GM21367 (cell line): ENCODE measurements around the gene CARD9.
A peak's percentile ranks its signal among the peaks of the same experiment; 100 is the strongest.
"Not testable (repeated sequence)": the region's sequence is repeated elsewhere in the genome, so short reads cannot be mapped to it uniquely, and the experiment has no call there.

Experiments
- ATAC-seq: cut with Tn5 transposase; IDR thresholded peaks from one replicate; pipeline ENCODE4 v1.9.1; 2021; ENCODE audit not compliant: unreplicated experiment

The CARD9 gene

DNA sequence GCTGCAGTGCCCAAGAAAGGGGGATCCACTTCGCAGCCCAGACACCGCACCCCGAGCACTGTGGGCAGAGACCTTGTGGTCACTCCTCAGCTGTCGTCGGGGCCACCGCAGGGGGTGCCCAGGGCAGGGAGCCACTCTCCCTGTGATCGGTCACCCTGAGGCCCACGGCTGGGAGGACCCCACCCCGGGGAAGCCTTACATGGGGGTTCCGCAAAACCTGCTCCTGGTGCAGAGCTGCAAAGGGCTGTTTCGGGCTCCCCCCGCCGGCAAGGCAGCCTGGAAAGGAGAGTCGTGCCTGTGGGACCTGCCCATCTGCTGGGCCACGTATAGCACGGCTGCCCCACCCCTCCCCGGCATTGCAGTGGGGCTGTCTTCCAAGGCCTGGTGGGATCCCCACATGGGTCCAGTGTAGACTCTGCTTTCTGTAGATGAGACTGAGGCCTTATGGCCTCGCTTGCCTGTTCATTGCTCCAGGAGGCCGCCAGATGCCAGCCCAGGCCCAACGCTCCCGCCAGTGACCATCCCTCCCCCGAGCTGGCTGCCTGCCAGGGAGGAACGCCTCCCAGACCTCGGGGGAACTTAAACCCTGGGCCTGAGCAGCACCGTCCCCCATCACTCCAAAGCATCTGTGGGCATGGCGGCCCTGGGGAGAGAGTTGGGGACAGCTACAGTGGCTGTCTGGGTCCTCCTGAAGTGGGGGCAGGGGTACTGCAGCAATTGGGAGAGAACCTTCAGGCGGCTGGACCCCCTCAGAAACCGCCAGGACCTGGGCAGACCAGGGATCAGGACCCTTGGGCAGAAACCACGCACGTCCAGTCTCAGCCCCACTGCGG, 8.3 kb downstream of the CARD9 start:
- ATAC-seq = no peak

DNA sequence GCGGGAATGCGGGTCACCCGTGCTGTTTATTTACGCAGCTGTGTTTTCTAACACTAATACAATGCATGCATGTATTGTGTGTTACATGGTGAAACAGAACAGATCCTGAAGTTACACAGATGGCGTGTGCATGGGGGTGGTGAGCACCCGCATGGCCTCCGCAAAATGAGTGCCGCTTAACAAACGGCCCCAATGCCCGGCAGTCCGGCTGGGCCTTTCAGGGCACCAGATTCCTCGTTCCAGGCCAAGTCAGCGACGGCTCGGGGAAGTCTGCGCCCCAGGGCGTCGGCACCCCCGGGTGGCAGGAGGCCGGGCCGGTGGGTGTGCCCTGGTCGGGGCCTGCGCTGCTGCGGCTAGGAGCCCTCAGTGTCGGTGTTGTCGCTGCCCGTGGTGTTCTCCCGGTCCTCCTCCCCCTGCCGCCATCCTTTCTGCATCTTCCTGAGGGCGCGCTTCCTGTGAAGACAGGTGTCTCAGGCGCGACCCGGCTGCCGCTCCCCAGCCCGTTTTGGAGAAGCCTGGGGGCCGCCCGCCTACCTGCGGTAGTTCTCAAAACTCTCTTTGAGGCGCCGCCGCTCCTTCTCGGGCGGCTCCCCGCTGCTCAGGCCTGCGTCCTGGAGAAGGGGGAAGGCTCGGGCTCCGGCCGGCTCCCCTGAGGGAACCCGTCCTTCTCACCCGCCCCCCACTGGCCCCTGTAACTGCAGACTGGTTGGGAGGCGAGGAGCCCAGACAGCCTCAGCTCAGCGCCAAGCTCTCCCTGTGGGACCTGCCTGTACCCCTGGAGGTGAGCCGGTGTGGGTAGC, 9.3 kb downstream of the CARD9 start:
- no peak for ATAC-seq

DNA sequence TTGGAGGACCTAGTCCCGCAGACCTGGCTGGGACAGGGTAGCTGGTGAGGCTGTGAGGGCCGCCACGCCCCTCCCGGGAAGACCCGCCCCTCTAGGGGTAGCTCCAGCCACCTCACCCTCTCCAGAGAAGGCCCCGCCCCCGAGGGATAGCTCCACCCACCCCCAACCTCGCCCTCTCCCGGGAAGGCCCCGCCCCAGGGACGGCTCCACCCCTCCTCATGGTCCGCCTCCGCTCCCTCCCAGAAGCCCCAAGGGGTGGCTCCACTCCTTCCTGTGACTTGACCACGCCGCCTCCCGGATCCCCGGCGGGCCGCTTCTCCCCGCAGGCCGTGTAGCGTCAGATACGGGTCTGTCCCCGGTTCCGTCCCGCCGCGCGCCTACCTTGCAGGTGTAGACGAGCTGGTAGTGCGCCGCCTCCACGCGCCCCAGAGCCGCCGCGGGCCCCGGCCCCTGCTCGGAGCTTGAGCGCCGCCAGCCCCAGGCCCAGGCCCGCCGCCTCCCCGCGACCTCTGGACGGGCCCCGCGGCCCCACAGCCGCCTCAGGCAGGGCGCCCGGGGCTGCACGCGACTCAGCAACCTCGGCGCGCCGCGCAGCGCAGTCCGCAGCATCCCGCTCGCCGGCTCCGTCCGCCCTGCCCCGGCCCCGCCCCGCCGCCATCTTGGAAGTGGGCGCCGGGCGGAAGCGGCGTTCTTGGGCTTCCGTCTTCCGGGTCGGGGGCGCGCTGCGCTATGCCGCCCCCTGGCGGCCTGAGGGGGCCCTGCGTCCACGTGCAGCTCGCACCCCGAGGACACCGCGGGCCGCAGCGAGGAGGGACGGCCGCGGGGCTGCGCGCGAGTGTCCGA, 10.1 kb downstream of the CARD9 start, which contains the start of gene DNLZ:
Gene DNLZ, minus strand, starts transcription at position 639 of the 843 bp plus-strand sequence. Its CDS starts 30 bp downstream, at position 609.
- peak; percentile 61 for ATAC-seq

DNA sequence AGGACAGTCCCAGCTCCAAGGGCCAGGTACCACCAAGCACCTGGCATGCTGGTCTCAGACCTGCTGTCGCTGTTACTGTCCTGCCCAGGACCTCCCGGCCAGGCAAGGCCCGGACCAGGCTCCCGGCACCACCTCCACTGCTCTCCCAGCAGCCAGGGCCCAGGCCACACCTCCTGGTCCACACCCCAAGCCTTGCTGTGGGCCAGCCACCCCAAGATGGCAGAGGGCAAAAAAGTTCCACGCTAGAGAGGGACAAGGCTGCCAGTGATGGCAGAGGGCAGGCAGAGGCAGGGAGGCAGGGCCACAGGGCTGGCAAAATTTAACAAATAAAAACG, 11.1 kb downstream of the CARD9 start:
- no peak for ATAC-seq

DNA sequence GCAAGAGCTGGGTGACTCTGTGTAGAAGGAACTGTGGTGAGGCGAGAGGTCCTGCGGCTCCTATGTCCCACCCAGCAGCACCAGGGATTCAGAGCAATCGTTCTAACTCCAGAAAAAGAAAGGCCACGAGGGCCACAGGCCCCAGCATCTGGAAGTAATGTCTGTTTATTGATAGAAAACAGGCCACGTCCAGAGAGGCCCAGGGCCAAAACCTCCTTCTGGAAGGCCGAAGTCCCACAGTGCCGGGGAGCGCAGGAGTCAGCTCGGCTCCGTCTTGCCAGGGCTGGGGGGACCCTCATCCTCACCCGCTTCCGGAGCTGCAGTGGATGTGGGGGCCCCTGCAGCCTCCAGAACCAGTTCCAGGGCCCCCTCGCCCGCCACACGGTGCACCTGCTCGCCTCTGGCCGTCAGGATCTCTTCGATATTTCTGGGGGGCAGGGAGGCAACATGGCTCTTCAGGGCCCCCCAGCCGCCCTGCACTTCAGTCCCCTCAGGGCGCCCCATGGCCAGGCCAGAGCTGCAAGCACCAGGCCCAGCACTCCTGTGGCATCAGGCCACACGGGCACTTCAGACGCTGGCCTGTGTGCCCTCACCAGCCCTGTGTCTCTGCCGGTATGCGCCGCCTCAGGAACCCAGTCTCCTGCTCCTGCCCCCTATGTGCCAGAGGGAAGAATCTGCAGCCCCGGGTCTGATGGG, 11.6 kb downstream of the CARD9 start:
- no peak for ATAC-seq

DNA sequence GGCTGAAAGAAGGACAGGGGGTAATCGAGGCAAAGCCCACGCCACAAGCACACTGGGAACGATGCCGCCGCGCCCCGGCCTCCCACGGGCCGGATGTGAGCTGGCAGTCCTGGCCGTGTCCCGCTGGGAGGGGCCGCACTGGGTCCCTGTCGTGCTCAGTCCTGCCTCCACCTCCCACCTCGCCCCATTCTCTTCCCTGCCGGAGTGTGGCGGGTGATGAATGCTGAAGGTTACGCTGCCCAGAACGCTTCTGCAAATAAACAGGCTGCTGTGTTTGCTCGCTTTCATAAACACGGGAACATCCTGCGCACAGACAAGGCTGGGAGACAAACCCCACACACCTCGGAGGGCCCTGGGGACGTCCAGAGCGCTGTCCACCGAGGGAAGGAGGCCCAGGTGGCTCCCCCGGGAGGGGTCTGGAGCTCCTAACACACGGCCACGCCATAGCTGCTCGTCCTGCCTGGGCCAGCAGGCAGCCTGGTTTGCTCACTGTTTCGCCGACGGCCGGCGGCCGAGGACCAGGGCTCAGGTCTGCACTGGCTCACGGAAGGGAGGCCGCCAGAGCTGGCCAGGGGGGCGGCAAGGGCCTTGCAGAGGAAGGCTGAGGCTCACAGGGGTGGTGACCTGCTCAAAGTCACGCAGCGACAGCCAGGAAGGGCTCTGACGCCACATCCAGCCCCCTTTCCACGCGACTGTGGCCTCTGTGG, 12.3 kb downstream of the CARD9 start:
- no peak for ATAC-seq

DNA sequence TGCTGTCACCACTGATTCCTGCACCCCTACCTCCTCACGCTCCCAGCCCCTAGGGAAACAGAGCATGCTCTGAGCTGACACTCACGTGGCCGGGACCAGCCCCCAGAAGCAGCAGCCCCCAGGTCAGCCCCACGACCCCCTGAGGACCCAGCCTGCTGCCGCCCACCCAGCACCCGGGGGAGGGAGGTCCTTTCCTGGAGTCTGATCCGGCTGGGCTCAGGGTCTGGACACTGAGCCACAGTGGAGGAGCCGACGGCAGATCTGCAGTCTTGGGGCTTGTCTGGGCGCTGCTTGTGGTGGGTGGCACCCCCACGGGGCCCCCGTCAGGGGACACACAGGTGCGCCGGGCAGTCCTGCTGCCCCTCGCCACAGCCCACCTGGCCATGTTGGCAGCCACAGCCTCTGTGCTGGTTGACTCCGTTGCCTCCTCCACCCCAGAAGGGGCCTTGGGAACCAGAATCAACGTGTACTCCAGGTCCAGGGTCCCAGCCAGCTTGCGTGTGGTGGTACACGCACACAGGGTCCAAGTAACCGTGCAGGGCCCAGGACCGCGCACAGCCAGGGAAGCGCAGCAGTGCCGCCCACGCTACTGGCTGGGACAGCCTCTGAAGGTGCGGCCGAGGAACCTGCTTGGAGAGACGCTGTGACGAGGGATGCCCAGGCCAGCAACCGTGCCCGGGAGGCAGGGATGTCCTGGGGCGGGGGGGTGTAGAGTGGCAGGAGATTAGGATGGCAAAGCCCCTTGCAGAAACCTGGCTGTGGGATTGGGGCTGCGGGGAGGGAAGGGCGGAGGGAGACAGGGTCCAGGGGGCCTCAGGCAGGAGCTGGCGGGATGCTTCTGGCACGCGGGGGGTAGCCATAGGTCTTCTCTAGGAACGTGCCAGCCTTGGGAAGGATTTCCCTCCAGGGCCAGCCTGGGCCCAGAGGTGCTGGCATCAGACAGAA, 13.4 kb downstream of the CARD9 start:
- no peak for ATAC-seq

DNA sequence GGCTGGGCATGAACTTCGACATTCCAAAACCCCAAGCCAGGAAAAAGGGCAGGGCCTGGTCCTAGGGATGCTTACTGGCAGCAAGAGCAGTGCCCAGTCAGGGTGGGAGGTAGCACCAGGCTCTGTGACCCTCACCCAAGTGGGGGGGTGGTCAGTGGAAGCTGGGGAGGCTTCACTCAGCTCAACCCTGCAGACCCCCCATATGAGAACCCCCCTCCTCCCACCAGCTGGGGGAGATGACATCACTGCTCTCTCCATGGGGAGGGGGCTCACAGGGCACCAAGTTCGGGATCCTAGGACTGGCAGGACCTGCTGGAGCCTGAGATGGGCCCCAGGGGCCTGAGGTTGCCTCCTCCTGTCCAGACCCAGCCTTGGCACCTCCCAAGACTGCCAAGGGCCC, 14.6 kb downstream of the CARD9 start:
- no peak for ATAC-seq

DNA sequence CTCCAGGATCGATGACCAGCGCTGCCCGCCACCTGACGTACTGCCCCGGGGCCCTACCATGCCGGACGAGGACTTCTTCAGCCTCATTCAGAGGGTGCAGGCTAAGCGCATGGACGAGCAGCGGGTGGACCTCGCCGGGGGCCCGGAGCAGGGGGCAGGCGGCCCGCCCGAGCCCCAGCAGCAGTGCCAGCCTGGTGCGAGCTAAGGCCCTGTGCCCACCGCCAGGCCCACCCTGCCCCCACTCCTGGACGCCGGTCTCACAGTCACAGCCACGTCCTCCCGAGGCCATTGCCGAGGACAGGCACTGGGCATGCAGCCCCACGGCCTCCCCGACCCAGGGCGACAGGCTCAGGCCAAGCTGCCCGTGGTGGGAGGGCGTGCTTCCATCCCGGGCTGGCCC, 15.5 kb downstream of the CARD9 start:
- no peak for ATAC-seq

DNA sequence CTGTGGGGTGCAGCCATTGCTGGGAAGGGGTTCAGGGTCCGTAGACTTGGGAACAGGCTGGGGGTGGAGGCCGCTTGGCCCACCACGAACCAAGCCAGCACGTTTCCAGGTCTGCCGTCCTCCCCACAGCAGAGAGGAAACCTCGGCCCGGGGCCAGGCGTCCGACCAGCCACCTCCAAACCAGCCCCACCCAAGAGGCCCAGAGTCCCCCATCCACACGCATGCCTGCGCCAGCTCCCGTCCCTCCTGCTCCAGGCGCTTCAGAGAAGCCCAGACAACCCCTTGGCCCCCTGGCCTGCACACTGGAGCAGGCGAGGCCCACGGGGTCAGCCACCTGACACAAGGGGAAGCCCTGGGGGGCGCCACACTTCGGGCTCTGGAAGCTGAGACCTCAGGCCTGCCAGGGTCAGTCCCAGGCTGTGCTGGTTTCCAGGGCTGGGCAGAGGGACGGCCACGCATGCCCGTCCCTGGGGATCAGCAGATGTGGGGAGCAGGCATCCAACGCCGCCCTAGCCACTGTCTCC, 16.2 kb downstream of the CARD9 start:
- ATAC-seq = no peak

DNA sequence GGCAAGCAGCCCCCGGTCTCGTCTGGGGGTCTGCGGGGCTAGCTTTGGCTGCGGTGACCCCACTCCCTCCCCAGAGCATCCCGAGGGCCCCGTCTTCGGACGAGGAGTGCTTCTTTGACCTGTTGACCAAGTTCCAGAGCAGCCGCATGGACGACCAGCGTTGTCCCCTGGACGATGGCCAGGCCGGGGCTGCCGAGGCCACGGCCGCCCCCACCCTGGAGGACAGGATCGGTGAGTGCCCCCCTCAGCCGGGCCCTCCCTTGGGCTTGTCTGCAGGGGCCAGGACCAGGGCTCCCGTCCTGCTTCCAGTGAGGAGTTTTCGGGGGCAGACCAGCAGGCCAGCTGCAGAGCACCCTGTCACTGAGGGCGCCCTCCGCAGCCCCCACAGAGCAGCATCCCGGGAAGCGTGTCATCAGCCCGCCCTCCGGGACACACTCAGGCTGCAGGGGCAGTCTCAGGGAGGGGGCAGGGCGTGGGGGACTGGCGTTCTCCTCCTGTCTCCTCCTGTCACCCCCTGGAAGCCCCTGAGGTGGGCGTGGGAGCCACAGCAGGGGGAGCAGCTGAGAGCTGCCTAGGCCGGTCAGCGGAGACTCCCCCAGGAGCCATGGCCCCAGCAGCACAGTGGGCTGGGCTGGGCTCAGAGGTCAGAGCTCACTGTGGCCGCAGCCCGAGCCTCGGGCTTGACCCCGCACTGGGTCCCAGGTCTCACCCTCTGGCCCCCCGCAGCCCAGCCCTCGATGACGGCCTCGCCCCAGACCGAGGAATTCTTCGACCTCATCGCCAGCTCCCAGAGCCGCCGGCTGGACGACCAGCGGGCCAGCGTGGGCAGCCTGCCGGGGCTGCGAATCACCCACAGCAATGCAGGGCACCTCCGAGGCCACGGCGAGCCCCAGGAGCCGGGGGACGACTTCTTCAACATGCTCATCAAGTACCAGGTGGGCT, 17.6 kb downstream of the CARD9 start:
- no peak for ATAC-seq

DNA sequence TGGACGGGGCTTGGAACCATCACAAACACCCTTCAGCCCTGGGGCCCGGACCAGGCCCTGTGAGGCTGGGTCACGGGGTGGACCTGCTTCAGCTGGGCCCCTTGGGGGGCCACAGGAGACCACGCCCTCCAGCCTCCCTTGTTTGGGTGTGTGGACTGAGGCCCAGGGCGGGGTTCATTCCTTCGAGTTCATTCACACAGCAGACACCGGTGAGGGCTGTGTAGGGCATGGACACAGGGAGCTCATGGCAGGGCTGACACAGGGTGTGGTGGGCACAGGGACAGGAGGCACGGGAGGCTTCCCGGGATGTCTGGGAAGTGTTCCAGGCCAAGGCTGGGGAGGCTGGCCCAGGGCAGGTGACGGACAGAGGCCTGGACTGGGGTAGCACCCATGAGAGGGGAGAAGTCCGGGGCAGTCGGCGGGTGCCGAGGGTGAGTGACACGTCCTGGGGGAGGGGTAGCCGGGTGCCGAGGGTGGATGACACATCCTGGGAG, 18.8 kb downstream of the CARD9 start:
- ATAC-seq = no peak

DNA sequence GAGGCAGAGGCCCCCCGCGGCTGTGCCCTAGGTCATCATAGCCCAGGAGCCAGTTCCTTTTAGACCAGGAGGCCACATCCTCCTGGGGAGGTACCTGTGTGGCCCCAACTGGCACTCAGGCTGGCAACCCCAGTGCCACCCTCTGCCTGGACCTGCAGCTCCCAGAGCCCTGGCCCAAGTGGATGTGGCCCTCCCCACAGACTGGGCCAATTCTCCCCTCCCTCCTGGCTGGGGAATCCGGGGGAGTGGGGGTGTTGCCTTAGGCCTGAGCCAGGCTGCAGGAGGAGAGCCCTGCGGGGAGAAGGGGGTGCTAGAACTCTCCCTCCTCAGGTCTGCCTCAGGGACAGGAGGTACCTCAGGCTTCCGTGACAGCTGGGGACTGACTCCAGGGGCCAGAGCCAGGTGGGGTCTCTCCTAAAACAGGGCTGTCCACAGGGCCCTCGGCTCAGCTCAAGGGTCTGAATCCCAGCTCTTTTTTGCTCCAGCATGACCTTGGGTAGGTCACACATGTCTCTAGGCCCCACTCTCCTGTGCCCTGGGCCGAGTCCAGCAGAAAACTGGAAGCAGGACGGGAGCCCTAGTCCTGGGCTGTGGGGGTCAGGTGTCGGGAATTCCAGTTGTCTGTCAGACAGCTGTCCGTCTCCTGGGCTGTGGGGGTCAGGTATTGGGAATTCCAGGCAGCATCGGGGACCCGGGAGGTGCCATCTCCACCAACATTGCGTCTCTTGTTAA, 19.5 kb downstream of the CARD9 start:
- ATAC-seq = no peak

DNA sequence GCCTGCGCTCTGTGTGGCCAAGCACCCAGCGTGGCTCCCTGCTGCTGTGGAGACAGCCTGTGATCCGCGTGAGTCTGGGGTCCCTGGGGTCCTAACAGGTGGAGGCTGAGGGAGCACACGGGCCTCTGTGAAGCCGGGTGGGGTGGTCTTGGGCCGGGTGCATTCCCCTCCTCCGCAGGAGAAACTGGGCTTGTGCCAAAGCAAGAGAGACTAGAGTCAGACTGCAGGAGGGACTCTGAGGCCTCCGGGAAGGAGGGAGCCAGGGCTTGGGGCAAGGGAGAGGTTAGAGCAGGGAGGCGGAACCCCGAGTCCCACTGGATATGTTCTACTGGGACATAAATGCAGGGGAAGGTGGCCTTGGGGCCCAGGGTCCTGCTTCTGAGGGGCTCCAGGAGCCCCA, 20.4 kb downstream of the CARD9 start:
- no peak for ATAC-seq

DNA sequence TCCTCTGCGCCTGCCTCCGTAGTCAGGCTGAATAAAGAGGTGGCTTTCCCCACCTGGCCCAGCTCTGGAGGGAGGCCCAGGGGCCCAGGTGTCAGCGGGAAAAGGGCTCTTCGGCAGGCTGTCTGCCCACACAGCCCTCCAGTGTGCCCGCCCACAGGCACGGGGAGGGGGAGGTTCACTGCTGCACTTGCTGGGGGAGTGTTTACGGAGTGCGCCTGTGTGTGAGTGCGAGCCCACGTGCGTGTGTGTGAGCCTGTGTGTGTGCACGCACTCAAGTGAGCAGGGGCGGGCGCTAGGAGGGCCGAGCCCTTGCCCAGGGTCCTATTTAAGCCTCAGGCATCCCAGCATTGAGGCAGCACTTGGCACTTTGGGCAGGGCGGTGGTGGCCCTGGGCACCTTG, 20.8 kb downstream of the CARD9 start:
- ATAC-seq = no peak

DNA sequence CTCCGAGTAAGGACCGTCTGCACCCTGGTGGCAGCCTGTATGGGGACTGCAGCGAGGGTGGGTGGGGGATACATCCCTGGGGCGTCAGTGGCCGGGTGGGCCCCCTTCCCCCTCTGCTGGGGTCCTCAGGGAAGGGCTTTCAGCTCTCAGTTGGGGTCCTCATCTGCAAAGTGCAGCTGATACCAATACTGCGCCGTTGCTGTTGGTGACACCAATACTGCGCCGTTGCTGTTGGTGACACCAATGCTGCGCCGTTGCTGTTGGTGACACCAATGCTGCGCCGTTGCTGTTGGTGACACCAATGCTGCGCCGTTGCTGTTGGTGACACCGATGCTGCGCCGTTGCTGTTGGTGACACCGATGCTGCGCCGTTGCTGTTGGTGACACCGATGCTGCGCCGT, 21.6 kb downstream of the CARD9 start:
- not testable (repeated sequence) for ATAC-seq

DNA sequence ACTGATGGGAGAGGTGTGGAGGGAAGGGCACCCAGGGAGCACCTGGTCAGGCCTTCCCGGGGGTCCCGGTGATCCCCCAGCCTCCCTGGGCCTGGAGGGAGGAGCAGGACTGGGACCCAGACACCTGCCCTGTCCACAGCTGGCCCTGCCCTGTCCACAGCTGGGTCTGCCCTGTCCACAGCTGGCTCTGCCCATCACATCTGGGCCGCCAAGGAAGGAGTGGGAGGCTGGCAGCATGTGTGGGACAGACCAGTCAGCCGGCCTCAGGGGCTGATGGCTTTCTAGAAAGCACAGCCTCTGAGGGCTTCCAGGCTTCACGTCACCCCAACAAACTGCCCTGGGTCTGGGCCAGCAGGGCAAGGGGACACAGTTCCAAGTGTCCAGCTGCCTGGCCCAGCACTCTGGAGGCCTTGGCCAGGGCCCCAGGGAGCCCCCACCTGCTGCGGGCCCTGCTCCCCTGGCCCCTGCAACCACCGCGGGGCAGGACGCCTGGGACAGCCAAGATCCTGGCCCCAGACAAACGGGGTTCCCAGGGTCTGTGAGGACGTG, 22.1 kb downstream of the CARD9 start:
- ATAC-seq = no peak
